ENCODE data around the gene CBX2.

CBX2 gene

GRCh38 chr17:79760197-79760906 is 17.6 kb upstream of the CBX2 start (continued):
- TF ChIP-seq CSRNP3 (CRISPR knock-in tag; IDR thresholded peaks at IDR 0.05) (no peak), SNAI2 (CRISPR knock-in tag; IDR thresholded peaks at IDR 0.05) (no peak), PATZ1 (CRISPR knock-in tag; IDR thresholded peaks at IDR 0.05; ENCODE audit: borderline replicate concordance) (no peak), BACH2 (CRISPR knock-in tag; IDR thresholded peaks at IDR 0.05; ENCODE audit: borderline replicate concordance) (no peak), ZFP3 (CRISPR knock-in tag; IDR thresholded peaks at IDR 0.05) (no peak)

GRCh38 chr17:79761894-79762589 is 15.9 kb upstream of the CBX2 start:
- ATAC-seq: no peak

More at GRCh38 chr17:79761894-79762589, 15.9 kb upstream of the CBX2 start:
- TF ChIP-seq ZFP30 (CRISPR knock-in tag; IDR thresholded peaks at IDR 0.05) (no peak), CREB5 (CRISPR knock-in tag; IDR thresholded peaks at IDR 0.05; ENCODE audit: low read depth) (no peak), CSRNP3 (CRISPR knock-in tag; IDR thresholded peaks at IDR 0.05) (no peak), ZC3H10 (CRISPR knock-in tag; IDR thresholded peaks at IDR 0.05) (no peak), TCF4 (CRISPR knock-in tag; IDR thresholded peaks at IDR 0.05; ENCODE audit: borderline replicate concordance) (no peak), PPARA (CRISPR knock-in tag; IDR thresholded peaks at IDR 0.05; ENCODE audit: borderline replicate concordance) (no peak), ZFP3 (CRISPR knock-in tag; IDR thresholded peaks at IDR 0.05) (no peak), ZNF70 (CRISPR knock-in tag; IDR thresholded peaks at IDR 0.05) (no peak), ARNTL (CRISPR knock-in tag; IDR thresholded peaks at IDR 0.05; ENCODE audit: borderline replicate concordance, low read depth) (no peak), RARB (CRISPR knock-in tag; IDR thresholded peaks at IDR 0.05) (no peak), POU6F1 (CRISPR knock-in tag; IDR thresholded peaks at IDR 0.05; ENCODE audit: borderline replicate concordance, low read depth) (no peak), OSR1 (CRISPR knock-in tag; IDR thresholded peaks at IDR 0.05) (no peak)
- TF ChIP-seq, protein P1, sequence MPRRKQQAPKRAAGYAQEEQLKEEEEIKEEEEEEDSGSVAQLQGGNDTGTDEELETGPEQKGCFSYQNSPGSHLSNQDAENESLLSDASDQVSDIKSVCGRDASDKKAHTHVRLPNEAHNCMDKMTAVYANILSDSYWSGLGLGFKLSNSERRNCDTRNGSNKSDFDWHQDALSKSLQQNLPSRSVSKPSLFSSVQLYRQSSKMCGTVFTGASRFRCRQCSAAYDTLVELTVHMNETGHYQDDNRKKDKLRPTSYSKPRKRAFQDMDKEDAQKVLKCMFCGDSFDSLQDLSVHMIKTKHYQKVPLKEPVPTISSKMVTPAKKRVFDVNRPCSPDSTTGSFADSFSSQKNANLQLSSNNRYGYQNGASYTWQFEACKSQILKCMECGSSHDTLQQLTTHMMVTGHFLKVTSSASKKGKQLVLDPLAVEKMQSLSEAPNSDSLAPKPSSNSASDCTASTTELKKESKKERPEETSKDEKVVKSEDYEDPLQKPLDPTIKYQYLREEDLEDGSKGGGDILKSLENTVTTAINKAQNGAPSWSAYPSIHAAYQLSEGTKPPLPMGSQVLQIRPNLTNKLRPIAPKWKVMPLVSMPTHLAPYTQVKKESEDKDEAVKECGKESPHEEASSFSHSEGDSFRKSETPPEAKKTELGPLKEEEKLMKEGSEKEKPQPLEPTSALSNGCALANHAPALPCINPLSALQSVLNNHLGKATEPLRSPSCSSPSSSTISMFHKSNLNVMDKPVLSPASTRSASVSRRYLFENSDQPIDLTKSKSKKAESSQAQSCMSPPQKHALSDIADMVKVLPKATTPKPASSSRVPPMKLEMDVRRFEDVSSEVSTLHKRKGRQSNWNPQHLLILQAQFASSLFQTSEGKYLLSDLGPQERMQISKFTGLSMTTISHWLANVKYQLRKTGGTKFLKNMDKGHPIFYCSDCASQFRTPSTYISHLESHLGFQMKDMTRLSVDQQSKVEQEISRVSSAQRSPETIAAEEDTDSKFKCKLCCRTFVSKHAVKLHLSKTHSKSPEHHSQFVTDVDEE (CRISPR knock-in tag; IDR thresholded peaks at IDR 0.05): no peak
